ENCODE data around the gene TUFT1. TPM values are rescaled to one million over a fixed set of nuclear protein-coding genes. Genes with fewer than 3 reads are reported as not detected.
"Not testable (repeated sequence)": the region's sequence is repeated elsewhere in the genome, so short reads cannot be mapped to it uniquely, and the experiment has no call there.

The TUFT1 gene
- total RNA-seq, 1 donor from 2014 or later: 2.9 TPM

GRCh38 chr1:151577173-151577572 lies 37.1 kb downstream of the TUFT1 start:
- intact Hi-C loops (cut with micrococcal nuclease): no loop called here

DNA sequence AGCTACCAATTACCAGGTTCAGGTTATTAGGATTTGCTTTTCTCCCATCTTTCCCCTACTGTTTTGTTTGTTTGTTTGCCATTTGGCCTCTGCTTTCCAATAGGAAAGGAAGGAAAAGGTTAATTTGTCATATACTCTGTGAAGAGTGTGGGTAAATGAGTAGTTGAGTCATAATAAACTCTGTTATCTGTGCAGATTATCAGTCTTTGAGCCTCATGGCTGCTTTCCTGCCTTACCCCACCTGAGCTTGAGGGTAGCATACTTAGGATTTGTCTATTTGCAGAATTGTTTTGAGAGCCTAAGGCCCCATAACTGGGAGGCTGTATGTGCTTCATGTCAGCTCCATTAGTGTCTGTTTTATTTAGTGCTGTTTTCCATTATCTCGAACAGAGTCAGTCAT lies 38.8 kb downstream of the TUFT1 start:
- intact Hi-C loops (cut with micrococcal nuclease): no loop called here

GRCh38 chr1:151579436-151580225 lies 39.5 kb downstream of the TUFT1 start:
- intact Hi-C loops (cut with micrococcal nuclease): no loop called here

GRCh38 chr1:151581451-151581850 lies 41.3 kb downstream of the TUFT1 start:
- intact Hi-C loops (cut with micrococcal nuclease): no loop called here

- intact Hi-C loops (cut with micrococcal nuclease): no loop called here
These were observed 41.8 kb downstream of the TUFT1 start for GRCh38 chr1:151581921-151582320.

DNA sequence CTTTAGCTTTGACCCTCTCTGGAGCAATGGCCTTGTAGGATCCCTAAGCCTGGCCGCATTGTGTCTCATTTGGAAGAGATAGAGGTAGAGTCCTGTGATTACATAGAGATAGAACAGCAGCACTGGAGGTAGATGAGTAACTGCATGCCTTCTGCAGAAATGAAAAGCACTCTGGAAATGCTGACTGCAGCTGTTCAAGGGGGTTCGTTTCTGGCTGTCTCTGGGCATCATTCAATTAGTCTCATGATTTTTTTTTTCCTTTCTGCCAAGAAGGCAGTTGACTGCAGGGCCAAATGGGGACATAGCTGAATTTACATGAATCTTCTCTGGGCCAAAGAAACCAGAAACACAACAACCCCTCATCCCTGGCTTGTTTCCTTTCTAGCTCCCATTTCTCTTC lies 43.7 kb downstream of the TUFT1 start:
- intact Hi-C loops (cut with micrococcal nuclease): no loop called here

DNA sequence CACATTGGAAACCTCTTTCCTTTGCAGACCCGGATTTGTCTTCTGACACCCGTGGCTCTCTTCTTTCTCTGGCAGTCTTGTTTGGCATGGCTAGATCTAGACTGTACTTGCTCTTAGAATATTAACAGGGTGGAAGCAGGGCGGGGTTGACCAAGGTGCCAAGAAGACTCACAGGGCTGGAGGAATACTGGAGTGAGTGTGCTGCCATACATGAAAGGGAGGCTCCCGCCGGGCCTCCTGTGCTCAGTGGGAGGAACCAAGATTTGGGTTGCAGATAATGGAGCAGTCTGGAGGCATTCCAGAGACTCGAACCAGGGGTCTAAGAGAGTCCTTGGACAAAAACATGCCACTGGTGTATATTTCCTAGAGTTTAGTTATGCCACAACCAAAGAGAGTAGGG lies 44.2 kb downstream of the TUFT1 start:
- intact Hi-C loops (cut with micrococcal nuclease): no loop called here

DNA sequence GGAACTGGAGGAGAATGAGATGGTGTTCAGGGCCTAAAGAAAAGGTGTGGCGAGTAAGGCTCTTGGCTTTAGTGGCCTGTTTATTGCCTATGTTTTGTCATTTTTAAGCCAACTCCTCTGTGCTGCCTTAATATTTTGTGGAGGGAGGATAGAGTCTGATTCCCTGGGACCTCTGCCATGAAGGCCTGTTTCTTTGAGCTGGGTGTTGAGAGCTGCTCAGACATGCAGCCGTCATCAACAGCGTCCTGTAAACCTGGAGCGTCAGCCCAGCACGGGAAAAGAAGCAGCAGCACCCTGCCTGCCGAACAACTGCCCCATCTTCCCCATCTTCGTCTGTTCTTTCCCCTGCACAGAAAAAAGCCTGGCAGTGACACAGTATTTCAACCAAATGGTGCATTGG lies 44.7 kb downstream of the TUFT1 start:
- intact Hi-C loops (cut with micrococcal nuclease): no loop called here

DNA sequence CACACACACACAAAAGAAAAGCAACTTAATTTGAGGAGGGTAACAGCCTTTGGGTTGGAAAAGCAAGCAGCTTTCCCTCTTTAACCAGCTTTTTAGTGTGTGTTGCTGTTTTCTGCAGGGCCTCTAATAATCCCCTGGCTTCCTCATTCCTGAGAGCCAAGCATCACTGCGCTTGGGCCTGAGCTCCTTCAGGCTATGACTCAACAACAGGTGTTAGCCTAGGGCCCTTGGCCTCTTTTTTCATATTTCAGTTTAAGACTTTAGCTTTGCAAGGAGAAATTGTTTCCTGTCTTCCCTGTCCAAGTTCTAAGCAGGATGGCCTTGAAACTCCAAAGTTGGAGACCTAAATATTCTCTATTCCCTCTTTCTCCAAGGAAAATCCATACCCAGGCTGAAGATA lies 45.5 kb downstream of the TUFT1 start:
- intact Hi-C loops (cut with micrococcal nuclease): no loop called here

GRCh38 chr1:151590961-151591360 lies 50.9 kb downstream of the TUFT1 start:
- intact Hi-C loops (cut with micrococcal nuclease): loop anchor here (5.0 kb wide), 1 partner anchor 411 kb away; no protein-coding TSS in a partner anchor

GRCh38 chr1:151593730-151594129 lies 53.6 kb downstream of the TUFT1 start:
- intact Hi-C loops (cut with micrococcal nuclease): loop anchor here (1.0 to 5.0 kb wide), 5 partner anchors 17 to 409 kb away; no protein-coding TSS in a partner anchor

- intact Hi-C loops (cut with micrococcal nuclease): loop anchor here (1.0 to 5.0 kb wide), 5 partner anchors 17 to 408 kb away; no protein-coding TSS in a partner anchor
These were observed 54.1 kb downstream of the TUFT1 start for GRCh38 chr1:151594143-151594625.

DNA sequence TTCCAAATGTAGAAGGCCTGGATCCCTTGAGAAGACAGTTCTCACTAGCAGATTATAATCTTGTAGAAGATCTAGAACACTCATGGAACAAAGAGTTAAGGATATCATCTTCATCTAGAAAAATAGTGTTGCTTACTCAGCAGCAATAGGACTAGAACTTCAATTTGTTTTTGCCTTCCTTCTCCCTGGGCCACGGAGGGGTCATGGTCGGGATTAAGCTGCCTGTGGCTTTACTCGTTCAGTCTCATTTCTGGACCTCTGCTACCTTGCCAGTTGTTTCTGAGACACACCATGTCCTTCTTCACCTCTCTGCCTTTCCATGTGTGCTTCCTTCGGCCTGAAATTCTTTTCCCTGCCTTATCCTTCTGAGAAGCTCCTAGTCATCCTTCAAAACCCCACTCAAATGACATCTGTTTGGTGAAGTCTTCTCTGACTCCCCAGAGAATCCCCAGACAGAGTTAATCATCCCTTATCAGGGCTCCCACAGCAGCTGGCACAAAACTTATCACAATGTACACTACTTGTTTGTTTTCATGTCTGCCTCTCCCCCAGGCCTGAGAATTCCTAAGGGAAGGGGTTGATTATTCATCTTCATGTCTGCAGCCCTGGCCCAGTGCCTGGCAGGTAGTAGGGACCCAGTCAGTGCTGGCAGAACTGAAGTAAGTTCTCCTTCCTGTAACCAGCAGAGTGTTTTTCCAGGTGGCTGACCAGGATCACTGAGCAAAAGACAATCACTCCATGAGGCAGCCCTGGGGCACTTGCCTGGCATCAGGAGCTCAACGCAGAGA lies 56.3 kb downstream of the TUFT1 start:
- intact Hi-C loops (cut with micrococcal nuclease): no loop called here

- intact Hi-C loops (cut with micrococcal nuclease): not testable (repeated sequence)
These were observed 62.4 kb downstream of the TUFT1 start for GRCh38 chr1:151602550-151602949.

- intact Hi-C loops (cut with micrococcal nuclease): no loop called here
These were observed 64.2 kb downstream of the TUFT1 start for GRCh38 chr1:151604291-151604690.

- intact Hi-C loops (cut with micrococcal nuclease): no loop called here
These were observed 66.3 kb downstream of the TUFT1 start for GRCh38 chr1:151606384-151606783.

- intact Hi-C loops (cut with micrococcal nuclease): no loop called here
These were observed 66.7 kb downstream of the TUFT1 start for GRCh38 chr1:151606857-151607256.

DNA sequence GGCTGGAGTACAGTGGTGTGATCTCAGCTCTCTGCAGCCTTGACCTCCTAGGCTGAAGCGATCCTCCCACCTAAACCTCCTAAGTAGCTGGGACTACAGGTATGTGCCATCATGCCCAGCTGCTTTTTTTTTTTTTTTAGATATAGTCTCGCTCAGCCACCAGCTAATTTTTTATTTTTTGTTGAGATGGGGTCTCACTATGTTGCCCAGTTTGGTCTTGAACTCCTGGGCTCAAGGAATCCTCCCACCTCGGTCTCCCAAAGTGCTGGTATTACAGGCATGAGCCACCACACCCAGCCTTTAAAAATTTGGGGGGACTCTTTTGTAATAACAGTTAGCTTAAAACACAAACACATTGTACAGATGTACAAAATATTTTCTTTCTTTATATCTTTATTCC lies 70.0 kb downstream of the TUFT1 start:
- intact Hi-C loops (cut with micrococcal nuclease): loop anchor here (2.0 to 10.0 kb wide), 10 partner anchors 15 to 445 kb away; partner anchors contain the start of genes C2CD4D, CGN, LYSMD1 and POGZ

- intact Hi-C loops (cut with micrococcal nuclease): loop anchor here (1.0 to 10.0 kb wide), 15 partner anchors 17 to 447 kb away; partner anchors contain the start of genes C2CD4D, CGN, LYSMD1 and MRPL9
These were observed 71.2 kb downstream of the TUFT1 start for GRCh38 chr1:151611288-151611790.

GRCh38 chr1:151611832-151612500 lies 71.9 kb downstream of the TUFT1 start, which contains the start of gene SNX27:
TSS of gene SNX27 (plus strand) at chr1:151612050. CDS start at chr1:151612202, 152 bp downstream.
- intact Hi-C loops (cut with micrococcal nuclease): loop anchor here (1.0 to 10.0 kb wide), 15 partner anchors 17 to 447 kb away; partner anchors contain the start of genes C2CD4D, CGN, LYSMD1 and MRPL9
